ENCODE data around the gene FILIP1L.

GRCh38 chr3:99817437-99818240 lies 296.7 kb downstream of the FILIP1L start, which contains the start of gene CMSS1:
- TF ChIP-seq CTCF (IDR thresholded peaks at IDR 0.05) = peak in 3 of 5 experiments; percentile 8 to 59 (median 41)
- TF ChIP-seq EP300 (IDR thresholded peaks at IDR 0.05) = peak; percentile 73 to 90
